Loucy (cell line): Measurements from ENCODE around the gene B3GAT2.

Experiments used
- H2AFZ ChIP-seq: fragments of 200-600 bp; sonication (generic); 2 replicates; pipeline ENCODE4 v1.6.0; 2016; ENCODE audit warnings: antibody characterized with exemption, mild to moderate bottlenecking, low read length, moderate library complexity
- H3F3A ChIP-seq: fragments of 200-600 bp; 2 replicates; pipeline ENCODE4 v1.6.0; 2016; ENCODE audit warnings: antibody characterized with exemption, low read depth, mild to moderate bottlenecking
- H3K27me3 ChIP-seq: fragments of 200-600 bp; sonication (generic); 2 replicates; pipeline ENCODE4 v1.6.1; 2014; ENCODE audit warnings: low read length, mild to moderate bottlenecking; ENCODE audit not compliant: insufficient read depth, poor library complexity, severe bottlenecking
- H3K36me3 ChIP-seq: fragments of 200-600 bp; sonication (generic); 2 replicates; pipeline ENCODE4 v1.6.1; 2016; ENCODE audit warnings: low read length; ENCODE audit not compliant: insufficient read depth
- H3K4me1 ChIP-seq: fragments of 200-600 bp; sonication (generic); 2 replicates; pipeline ENCODE4 v1.5.1; 2014; ENCODE audit warnings: low read length, mild to moderate bottlenecking; ENCODE audit not compliant: insufficient read depth, poor library complexity, severe bottlenecking
- H3K4me2 ChIP-seq: fragments of 200-600 bp; sonication (generic); 2 replicates; pipeline ENCODE4 v1.6.0; 2014; ENCODE audit warnings: antibody characterized with exemption, low read length, low read depth, mild to moderate bottlenecking; ENCODE audit not compliant: poor library complexity, severe bottlenecking
- H3K4me3 ChIP-seq: fragments of 200-600 bp; sonication (generic); 2 replicates; pipeline ENCODE4 v1.5.1; 2014; ENCODE audit warnings: low read length, mild to moderate bottlenecking, mixed read lengths; ENCODE audit not compliant: poor library complexity, severe bottlenecking
- H3K79me2 ChIP-seq: fragments of 200-600 bp; sonication (generic); 2 replicates; pipeline ENCODE4 v1.6.1; 2014; ENCODE audit warnings: low read length; ENCODE audit not compliant: insufficient read depth
- H3K9ac ChIP-seq: fragments of 200-600 bp; sonication (generic); 2 replicates; pipeline ENCODE4 v1.6.0; 2014; ENCODE audit warnings: mild to moderate bottlenecking, low read depth, low read length, moderate library complexity; ENCODE audit not compliant: poor library complexity, severe bottlenecking
- H3K9me2 ChIP-seq: fragments of 200-600 bp; sonication (generic); replicated peaks from 2 replicates; pipeline ENCODE4 v1.6.1; 2016; ENCODE audit warnings: low read depth, low read length, mixed read lengths
- H3K9me3 ChIP-seq: fragments of 200-600 bp; sonication (generic); 2 replicates; pipeline ENCODE4 v1.6.1; 2014; ENCODE audit warnings: mild to moderate bottlenecking, antibody characterized with exemption, low read length, low read depth; ENCODE audit not compliant: insufficient read depth
- H4K20me1 ChIP-seq: fragments of 200-600 bp; sonication (generic); 2 replicates; pipeline ENCODE4 v1.6.0; 2014; ENCODE audit warnings: antibody characterized with exemption, low read length, mild to moderate bottlenecking; ENCODE audit not compliant: insufficient read depth, poor library complexity, severe bottlenecking
- EZH2phosphoT487 ChIP-seq: fragments of 200-600 bp; IDR thresholded peaks from 2 replicates; pipeline ENCODE4 v1.6.1; 2018; ENCODE audit warnings: antibody characterized with exemption, mild to moderate bottlenecking, moderate library complexity, borderline replicate concordance
- TF ChIP-seq, protein P1 (sequence below): fragments of 200-600 bp; sonication (generic); conservative IDR thresholded peaks from 2 replicates; pipeline ENCODE4 v1.5.1; 2014; ENCODE audit warnings: mild to moderate bottlenecking, antibody characterized with exemption, low read length

The B3GAT2 gene

DNA sequence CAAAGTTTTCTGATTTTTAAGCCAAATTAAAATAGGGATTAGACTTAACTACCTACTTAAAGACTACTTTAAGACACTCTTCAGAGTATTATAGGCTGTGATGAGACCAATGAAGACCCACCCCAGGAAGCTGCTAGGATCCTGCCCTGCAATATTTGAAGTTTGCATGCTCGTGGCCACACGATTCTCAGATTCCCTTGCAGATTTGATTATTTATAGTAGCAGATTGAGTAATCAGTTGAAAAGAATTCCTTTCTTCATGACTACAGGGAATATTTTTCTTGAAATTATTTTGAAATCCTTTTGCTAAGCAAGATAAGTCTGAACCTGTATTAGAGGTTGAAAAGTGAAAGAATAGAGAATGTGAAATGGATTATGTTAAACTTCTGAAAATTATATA is 122.3 kb downstream of the B3GAT2 start:
- Histone ChIP-seq H3K9ac (no peak overlapping the region), H3K9me3 (0 out of 2 replicates have a peak, but pooled peaks cover 2% of the 10 kb centered on the region), H3K4me2 (no peak overlapping the region), H3K4me1 (peaks cover 6% of the 10 kb centered on the region), H3K36me3 (peaks cover 4% of the 10 kb centered on the region; the same call in 1 of the 2 replicates), H4K20me1 (no peaks in the 10 kb centered on the region), H3K79me2 (peaks cover 7% of the 10 kb centered on the region; the same call in 1 of the 2 replicates), H3K4me3 (no peak overlapping the region), H3K9me2 (no peaks in the 10 kb centered on the region), H3F3A (no peaks in the 10 kb centered on the region), H3K27me3 (no peaks in the 10 kb centered on the region), H2AFZ (no peak overlapping the region)
- no peak for TF ChIP-seq EZH2phosphoT487

DNA sequence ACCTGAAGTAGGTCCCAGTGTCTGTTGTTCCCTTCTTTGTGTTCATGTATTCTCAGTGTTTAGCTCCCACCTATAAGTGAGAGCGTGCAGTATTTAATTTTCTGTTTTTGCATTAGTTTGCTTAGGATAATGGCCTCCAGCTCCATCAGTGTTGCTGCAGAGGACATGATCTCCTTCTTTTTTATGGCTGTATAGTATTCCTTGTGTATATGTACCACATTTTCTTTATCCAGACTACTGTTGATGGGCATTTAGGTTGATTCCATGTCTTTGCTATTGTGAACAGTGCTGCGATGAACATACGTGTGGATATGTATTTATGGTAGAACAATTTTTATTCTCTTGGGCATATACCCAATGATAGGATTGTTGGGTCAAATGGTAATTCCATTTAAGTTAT is 125.4 kb downstream of the B3GAT2 start:
- Histone ChIP-seq H3K9ac (no peak overlapping the region), H3K4me1 (no peaks in the 10 kb centered on the region), H3K9me3 (0 out of 2 replicates have a peak, but pooled peaks cover 2% of the 10 kb centered on the region), H3K27me3 (no peaks in the 10 kb centered on the region), H4K20me1 (no peaks in the 10 kb centered on the region), H3K4me3 (no peak overlapping the region), H3K79me2 (peaks cover 7% of the 10 kb centered on the region; the same call in 1 of the 2 replicates), H3K9me2 (no peaks in the 10 kb centered on the region), H3K36me3 (peaks cover 4% of the 10 kb centered on the region; the same call in 1 of the 2 replicates), H3K4me2 (no peak overlapping the region), H3F3A (no peaks in the 10 kb centered on the region), H2AFZ (no peak overlapping the region)
- TF ChIP-seq, protein P1, sequence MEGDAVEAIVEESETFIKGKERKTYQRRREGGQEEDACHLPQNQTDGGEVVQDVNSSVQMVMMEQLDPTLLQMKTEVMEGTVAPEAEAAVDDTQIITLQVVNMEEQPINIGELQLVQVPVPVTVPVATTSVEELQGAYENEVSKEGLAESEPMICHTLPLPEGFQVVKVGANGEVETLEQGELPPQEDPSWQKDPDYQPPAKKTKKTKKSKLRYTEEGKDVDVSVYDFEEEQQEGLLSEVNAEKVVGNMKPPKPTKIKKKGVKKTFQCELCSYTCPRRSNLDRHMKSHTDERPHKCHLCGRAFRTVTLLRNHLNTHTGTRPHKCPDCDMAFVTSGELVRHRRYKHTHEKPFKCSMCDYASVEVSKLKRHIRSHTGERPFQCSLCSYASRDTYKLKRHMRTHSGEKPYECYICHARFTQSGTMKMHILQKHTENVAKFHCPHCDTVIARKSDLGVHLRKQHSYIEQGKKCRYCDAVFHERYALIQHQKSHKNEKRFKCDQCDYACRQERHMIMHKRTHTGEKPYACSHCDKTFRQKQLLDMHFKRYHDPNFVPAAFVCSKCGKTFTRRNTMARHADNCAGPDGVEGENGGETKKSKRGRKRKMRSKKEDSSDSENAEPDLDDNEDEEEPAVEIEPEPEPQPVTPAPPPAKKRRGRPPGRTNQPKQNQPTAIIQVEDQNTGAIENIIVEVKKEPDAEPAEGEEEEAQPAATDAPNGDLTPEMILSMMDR: no peak
- TF ChIP-seq EZH2phosphoT487: no peak

DNA sequence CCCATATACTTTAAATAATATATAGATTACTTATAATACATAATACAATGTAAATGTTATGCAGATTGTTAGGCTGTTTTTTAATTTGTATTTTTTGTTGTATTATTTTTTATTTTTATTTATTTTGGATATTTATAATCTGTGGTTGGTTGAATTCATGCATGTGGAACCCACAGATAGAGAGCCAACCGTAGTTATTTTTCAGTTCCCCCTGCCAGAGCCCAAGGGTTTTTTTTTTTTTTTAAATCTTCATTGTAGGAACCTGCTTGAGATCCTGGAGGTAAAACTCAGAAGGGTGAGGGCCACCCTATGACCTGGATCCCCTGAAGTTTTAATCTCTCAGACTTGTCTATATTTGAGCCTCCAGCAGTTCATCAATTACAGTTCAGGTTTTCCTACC is 133.2 kb downstream of the B3GAT2 start:
- no peak overlapping the region for H3K9ac ChIP-seq
- no peaks in the 10 kb centered on the region for H3K9me2 ChIP-seq
- H3K79me2 ChIP-seq: no peaks in the 10 kb centered on the region
- no peak overlapping the region for H3K4me3 ChIP-seq
- no peaks in the 10 kb centered on the region for H3K27me3 ChIP-seq
- H3F3A ChIP-seq: no peaks in the 10 kb centered on the region
- no peaks in the 10 kb centered on the region for H3K9me3 ChIP-seq
- H3K4me2 ChIP-seq: no peak overlapping the region
- H2AFZ ChIP-seq: no peak overlapping the region
- H4K20me1 ChIP-seq: no peaks in the 10 kb centered on the region
- TF ChIP-seq, protein P1: no peak
- no peak for TF ChIP-seq EZH2phosphoT487
- no peaks in the 10 kb centered on the region for H3K4me1 ChIP-seq
- 0 out of 2 replicates have a peak, but pooled peaks cover 9% of the 10 kb centered on the region for H3K36me3 ChIP-seq

DNA sequence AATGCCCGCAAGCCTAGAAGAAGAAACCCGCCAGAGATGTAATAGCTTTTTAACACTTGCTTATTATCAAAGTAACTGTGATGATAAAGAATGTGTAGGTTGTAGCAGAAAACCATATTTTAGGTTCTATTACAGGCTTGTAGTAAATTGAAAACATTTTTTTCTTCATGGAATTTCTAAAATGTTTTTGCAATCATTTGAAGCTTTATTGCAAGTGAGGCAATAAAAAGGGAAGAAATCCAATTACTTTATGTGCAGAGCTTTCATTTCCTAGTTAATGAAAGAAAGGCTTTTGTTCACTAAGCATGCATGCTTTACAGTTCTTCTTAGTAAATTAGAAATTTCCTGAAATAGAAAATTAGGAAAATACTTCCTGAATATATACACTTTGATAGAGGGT is 135.1 kb downstream of the B3GAT2 start:
- TF ChIP-seq, protein P1: no peak
- TF ChIP-seq EZH2phosphoT487: no peak
- H3K9me3 ChIP-seq: no peaks in the 10 kb centered on the region

More for the DNA sequence above, 135.1 kb downstream of the B3GAT2 start:
- Histone ChIP-seq H3K79me2 (no peaks in the 10 kb centered on the region), H4K20me1 (no peaks in the 10 kb centered on the region), H3K4me2 (no peak overlapping the region), H2AFZ (no peak overlapping the region), H3K9ac (no peak overlapping the region), H3K4me1 (no peaks in the 10 kb centered on the region), H3K9me2 (no peaks in the 10 kb centered on the region), H3K27me3 (no peaks in the 10 kb centered on the region), H3K4me3 (no peak overlapping the region), H3F3A (no peaks in the 10 kb centered on the region), H3K36me3 (0 out of 2 replicates have a peak, but pooled peaks cover 9% of the 10 kb centered on the region)
